ENCODE results near the gene CACNA1D.

- TF ChIP-seq, protein P1, sequence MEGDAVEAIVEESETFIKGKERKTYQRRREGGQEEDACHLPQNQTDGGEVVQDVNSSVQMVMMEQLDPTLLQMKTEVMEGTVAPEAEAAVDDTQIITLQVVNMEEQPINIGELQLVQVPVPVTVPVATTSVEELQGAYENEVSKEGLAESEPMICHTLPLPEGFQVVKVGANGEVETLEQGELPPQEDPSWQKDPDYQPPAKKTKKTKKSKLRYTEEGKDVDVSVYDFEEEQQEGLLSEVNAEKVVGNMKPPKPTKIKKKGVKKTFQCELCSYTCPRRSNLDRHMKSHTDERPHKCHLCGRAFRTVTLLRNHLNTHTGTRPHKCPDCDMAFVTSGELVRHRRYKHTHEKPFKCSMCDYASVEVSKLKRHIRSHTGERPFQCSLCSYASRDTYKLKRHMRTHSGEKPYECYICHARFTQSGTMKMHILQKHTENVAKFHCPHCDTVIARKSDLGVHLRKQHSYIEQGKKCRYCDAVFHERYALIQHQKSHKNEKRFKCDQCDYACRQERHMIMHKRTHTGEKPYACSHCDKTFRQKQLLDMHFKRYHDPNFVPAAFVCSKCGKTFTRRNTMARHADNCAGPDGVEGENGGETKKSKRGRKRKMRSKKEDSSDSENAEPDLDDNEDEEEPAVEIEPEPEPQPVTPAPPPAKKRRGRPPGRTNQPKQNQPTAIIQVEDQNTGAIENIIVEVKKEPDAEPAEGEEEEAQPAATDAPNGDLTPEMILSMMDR (IDR thresholded peaks at IDR 0.05): no peak
- TF ChIP-seq POLR2A (IDR thresholded peaks at IDR 0.05): no peak
Measured at GRCh38 chr3:53672981-53673380, 178.6 kb downstream of the CACNA1D start.
